AG09319 (cell line): ENCODE measurements around the gene BANK1.

Source experiments
- DNase-seq: peaks from one replicate; pipeline ENCODE4 v3.0.0-alpha.2; 2010; ENCODE audit warnings: low read depth; ENCODE audit errors: extremely low read depth
- CTCF ChIP-seq: IDR thresholded peaks from 2 replicates; pipeline ENCODE4 v1.5.1; 2011; ENCODE audit warnings: low read depth, mild to moderate bottlenecking, inconsistent platforms, low read length, moderate library complexity

Gene BANK1

GRCh38 chr4:101977076-101977475 is 186.5 kb downstream of the BANK1 start:
- DNase-seq, result peak; percentile 81
- no peak for TF ChIP-seq CTCF

GRCh38 chr4:101981756-101982155 is 191.2 kb downstream of the BANK1 start:
- no peak for DNase-seq
- no peak for TF ChIP-seq CTCF

- TF ChIP-seq CTCF, result no peak
- DNase-seq, result no peak
Measured at GRCh38 chr4:101983835-101984234, 193.3 kb downstream of the BANK1 start.

GRCh38 chr4:101987623-101988243 is 197.2 kb downstream of the BANK1 start:
- no peak for DNase-seq
- no peak for TF ChIP-seq CTCF

GRCh38 chr4:101989551-101989950 is 199.0 kb downstream of the BANK1 start:
- no peak for DNase-seq
- TF ChIP-seq CTCF, result no peak

GRCh38 chr4:101992446-101992845 is 201.9 kb downstream of the BANK1 start:
- TF ChIP-seq CTCF, result no peak
- no peak for DNase-seq

GRCh38 chr4:101993002-101993841 is 202.7 kb downstream of the BANK1 start:
- no peak for DNase-seq

More at GRCh38 chr4:101993002-101993841, 202.7 kb downstream of the BANK1 start:
- TF ChIP-seq CTCF, result no peak
